GM21423 (cell line): Measurements from ENCODE around the gene LARGE1.

Experiments
- ATAC-seq: cut with Tn5 transposase; IDR thresholded peaks from one replicate; pipeline ENCODE4 v1.9.1; 2021; ENCODE audit warnings: mild to moderate bottlenecking, moderate library complexity; ENCODE audit not compliant: unreplicated experiment

The LARGE1 gene

DNA sequence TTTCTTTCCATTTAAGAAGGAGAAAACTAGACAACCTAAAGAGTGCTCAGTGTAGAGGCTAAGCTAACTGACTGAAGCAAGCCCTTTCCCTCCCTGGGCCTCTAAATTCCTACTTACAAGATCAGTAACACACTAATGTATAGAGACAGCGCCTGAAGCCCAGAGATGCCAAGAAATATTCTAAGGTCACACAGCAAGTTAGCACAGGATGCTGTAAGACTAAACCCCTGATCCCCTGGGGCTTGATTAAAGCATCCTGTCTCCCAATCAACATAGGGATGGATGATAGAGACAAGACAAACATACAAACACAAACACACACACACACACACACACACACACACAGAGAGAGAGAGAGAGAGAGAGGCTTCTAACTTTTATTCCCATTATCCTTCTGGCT lies 5.6 kb downstream of the LARGE1 start:
- no peak for ATAC-seq

GRCh38 chr22:33914131-33914530 lies 6.1 kb downstream of the LARGE1 start:
- no peak for ATAC-seq

- ATAC-seq = no peak
These were observed 7.1 kb downstream of the LARGE1 start for GRCh38 chr22:33913188-33913587.

DNA sequence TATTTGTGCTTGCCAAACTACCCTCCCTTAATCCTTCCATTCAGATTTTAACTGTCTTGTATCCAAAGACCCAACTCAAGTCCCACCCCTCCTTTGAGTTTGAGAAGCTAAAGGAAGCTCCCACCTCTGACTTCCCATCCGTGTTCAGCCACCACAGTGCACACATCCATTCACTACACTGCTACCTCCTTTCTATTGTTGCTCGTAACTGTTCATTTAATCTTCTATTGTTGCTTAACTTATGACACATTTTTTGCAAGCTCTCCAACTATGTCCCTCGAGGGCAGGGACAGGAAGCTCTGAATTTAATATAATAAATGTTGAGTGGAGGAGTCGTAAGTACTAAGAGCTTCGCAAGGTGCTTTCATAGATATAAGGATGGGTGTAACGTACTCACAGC lies 10.4 kb downstream of the LARGE1 start:
- ATAC-seq = no peak

DNA sequence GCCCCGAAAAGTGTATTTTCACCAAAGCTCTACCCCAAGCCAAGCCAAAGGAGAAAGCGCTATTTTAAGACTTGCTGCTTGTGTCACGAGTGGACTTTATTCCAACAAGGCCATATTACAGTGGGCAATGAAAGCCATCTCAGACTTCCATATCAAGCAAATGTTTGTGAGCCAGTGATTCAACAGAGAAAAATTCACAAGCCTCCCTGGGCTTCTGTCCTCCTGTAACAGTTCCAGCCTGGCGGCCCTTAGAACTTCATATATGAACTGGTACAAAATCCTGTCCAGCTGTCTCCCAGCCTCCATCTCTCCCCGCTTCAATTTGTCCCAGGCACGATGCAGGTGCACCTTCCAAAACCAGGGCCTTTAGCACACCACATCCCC lies 11.2 kb downstream of the LARGE1 start:
- no peak for ATAC-seq

DNA sequence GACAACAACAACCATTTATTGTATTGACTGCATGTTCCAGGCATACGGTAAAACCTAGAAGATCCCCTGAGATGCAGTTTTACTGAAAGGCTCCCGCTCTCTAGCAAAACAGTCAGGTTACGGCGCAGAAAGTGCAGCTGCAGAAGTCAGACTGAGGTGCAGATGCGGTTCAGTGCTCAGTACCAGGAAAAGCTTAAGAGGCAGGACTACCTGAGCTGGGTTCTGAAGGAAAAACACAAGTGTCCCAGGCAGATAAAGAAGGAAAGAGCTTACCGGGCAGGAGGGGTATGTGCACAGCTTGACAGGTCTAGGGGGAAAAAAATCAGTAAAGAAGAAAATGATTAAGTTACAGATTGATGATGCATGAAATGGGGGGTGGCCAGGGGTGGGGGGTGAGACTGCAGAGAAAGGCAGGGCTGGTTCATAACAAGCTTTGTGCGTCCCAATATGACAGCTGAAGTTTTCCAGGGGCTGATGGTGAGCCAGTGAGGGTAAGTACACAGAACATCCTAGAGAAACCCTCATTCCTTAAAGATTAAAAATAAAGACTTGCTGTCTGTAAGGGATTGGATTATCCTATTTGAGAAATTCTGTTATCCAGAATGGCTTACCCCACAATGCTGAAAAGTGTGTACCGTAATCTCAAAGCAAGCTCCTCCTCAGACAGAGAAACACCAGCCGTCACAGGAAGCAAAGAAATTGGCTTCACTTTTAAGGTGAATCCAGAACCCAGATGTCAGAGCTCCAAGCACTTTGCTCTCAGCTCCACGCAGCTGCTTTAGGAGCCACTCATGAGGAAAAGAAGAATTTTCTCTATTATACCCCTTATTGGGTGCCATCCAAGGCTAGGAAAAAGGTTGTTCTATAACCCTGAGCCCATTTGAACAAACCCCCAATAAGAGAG lies 11.9 kb downstream of the LARGE1 start:
- ATAC-seq = no peak

GRCh38 chr22:33906954-33907353 lies 13.3 kb downstream of the LARGE1 start:
- no peak for ATAC-seq

GRCh38 chr22:33906475-33906874 lies 13.8 kb downstream of the LARGE1 start:
- no peak for ATAC-seq

DNA sequence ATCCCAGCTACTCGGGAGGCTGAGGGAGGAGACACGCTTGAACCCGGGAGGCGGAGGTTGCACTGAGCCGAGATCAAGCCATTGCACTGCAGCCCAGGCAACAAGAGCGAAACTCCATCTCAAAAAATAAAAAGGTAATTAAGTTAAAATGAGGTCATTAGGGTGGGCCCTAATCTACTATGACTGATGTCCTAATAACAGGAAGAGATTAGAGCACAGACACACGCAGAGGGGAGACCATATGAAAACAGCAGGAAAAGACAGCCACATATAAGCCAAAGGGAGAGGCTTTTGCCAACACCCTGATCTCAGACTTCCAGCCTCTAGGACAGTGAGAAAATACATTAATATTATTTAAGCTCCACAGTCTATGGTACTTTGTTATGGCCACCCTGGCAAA lies 17.3 kb downstream of the LARGE1 start:
- no peak for ATAC-seq

DNA sequence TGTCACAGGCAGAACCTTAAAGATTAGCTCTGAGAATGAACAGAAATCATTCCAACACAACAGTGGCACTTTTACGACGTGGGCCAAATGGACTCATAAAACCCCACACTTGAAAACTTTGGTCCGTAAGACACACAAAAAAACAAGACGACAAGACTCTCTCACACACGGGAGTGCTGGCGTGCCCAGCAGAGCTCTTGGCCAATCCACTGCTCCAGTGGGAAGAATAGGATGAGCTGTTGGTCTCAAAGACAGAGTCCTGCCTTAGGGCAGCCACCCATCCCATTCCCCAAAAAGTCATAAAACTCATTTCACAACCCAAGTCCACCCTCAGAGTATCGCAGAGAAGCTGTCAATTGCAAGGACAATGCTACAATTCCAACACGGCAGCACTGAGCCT lies 18.2 kb downstream of the LARGE1 start:
- ATAC-seq = no peak

- ATAC-seq = no peak
These were observed 22.2 kb downstream of the LARGE1 start for GRCh38 chr22:33898121-33898520.

DNA sequence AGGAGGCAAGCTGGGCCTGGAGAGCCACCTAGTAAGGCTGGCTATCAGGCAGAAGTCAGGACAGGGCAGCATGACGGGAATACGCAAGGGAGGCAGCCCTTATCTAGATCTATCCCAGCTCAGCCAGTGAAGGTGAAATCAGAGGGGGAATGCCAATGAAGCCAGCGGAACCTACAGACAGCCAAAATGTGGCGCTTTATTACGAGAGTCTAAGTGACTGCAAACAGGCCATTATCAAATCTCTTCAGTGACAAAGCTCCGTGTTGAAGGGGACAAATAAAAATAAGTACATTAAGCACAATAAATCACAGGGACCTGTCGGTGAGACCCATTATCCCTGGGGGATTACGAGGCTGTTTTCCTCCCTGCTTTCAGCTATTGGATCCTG lies 22.8 kb downstream of the LARGE1 start:
- ATAC-seq = no peak

DNA sequence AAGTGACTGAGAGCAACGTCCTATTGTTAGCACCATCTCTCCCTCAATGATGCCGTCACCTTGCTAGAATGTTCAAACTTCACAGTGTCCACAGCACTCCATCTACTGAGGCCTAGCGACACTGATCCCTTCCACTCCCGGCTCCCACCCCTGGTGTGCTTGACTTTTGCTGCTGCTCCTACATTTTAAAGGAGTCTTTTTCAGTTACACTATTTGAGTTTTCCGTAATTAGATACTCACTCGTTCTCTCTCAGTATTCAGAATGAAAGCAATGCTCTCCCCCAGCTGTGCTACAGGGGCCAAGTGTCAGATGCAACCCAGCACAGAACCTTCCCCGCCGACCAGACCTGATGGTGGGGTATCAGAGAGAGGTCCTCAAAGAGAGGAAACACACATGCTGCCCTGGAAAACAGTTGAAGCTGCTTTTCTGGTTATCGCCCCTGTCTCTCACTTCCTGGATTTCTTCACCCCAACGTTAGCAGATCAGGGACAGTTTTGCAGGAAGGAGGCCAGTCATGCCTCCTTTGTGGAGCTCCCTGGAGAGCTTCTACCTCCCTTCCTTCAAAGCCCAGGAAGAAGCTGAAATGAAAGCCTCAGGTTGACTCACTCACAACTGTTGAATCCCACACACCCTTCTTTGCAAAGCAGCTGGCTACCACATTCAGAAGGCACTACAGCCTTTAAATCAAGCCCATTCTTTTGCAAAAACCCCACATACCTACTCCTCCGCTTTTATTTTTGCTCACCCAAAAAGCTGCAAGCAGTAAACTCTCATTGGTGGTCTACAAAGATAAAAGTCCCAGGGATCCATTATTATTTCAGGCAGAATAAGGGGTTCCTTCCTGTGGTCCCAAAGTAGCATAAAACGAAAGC lies 23.5 kb downstream of the LARGE1 start:
- ATAC-seq = no peak

GRCh38 chr22:33896154-33896553 lies 24.1 kb downstream of the LARGE1 start:
- ATAC-seq = no peak

- no peak for ATAC-seq
These were observed 24.8 kb downstream of the LARGE1 start for GRCh38 chr22:33895444-33895843.

DNA sequence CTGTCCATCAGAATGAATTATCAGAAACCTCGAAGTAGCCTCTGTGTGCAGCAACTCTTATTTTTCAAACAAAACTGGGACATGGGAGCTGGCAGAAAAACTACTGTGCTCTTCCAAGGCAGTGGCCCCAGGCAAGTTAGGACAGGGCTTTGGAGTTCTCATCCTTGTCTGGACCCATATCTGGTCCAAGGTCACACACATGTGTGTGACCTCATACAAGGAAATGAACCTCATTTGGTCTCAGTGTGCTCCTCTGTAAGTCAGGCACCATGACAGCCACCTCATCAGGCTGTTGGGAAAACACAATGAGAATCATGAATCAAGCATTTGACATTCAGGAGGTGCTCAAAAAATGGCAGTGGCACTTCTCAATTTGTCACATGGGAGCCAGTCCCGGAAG lies 25.8 kb downstream of the LARGE1 start:
- ATAC-seq = no peak

GRCh38 chr22:33894036-33894435 lies 26.2 kb downstream of the LARGE1 start:
- ATAC-seq = no peak

GRCh38 chr22:33893512-33893911 lies 26.8 kb downstream of the LARGE1 start:
- ATAC-seq = no peak

DNA sequence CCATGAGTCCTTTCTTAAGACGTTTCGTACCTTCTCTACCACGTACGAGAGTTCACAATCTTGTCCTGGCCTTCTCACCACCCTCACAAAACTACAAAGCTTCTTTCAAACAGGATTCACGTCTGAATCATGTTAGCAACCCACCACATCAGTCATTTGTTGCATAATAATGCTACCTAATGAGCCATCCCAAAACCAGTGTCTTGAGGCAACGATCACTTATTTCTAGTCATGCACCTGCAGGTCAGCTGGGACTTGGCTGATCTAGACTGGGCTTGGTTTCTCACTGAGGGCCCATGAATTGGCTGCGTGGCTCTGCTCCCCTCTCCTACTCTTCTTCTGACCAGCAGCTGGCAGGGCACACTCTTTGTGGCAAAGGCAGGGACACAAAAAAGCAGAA lies 28.3 kb downstream of the LARGE1 start:
- ATAC-seq = no peak

- no peak for ATAC-seq
These were observed 28.8 kb downstream of the LARGE1 start for GRCh38 chr22:33891455-33891854.

DNA sequence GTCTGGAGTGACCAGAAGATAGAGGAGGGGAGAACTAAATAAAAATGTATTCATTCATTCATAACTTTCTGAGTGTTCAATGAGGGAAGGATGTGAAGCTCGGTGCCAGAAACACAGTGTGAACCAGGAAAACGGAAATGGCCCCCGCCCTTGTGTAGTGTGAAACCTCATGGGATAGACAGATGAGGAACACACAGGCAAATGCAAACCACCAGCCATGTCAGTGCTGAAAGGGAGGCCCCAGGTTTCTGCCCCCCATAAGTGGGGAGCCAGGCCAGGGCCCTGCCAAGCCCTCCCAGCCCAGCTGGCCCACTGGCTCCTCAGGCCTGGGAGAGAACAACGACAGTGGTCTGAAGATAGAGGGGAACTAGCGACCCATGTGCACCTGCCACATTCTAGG lies 30.5 kb downstream of the LARGE1 start:
- ATAC-seq = no peak

DNA sequence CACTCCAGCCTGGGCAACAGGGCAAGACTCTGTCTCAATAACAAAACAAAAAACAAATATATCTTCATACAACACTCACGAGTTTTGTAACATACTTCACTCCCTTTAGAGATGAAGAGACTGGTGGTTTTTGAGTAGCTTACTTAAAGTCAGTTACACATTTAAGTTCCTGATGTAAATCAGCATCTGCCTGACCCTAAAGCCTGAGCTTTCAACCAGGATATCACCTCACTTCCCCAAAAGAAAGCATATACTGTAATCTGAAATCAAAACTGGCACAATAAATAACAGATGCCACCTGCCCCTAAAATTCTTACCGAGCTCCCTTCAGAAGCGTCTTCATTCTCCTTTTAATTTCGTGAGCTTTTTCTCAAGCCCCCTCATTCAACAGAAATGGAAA lies 31.5 kb downstream of the LARGE1 start:
- no peak for ATAC-seq
